LHCN-M2 (cell line): ENCODE data around the gene R3HDM4. TPM values are rescaled to one million over a fixed set of nuclear protein-coding genes. Genes with fewer than 3 reads are reported as not detected.
"Not testable (repeated sequence)": the region's sequence is repeated elsewhere in the genome, so short reads cannot be mapped to it uniquely, and the experiment has no call there.

Experiments
- DNase-seq: peaks from one replicate; pipeline ENCODE4 v3.0.0-alpha.2; 2012; ENCODE audit warnings: low read depth
- polyA plus RNA-seq: library from polyadenylated mRNA; unstranded; fragments of >200 nt; gene quantifications from one replicate; pipeline ENCODE4 v1.2.1, GENCODE V29; 2012; ENCODE audit warnings: missing spikeins
- total RNA-seq: library from RNA; depleted of rRNA; stranded (reverse); fragments of >200 nt; gene quantifications from 2 replicates; pipeline ENCODE4 v1.2.3, GENCODE V29; 2014; rRNA removed

The R3HDM4 gene
- 40.3 and 42.7 TPM in 2 replicates for total RNA-seq
- 45.5 TPM for polyA plus RNA-seq

- peak; percentile 27 for DNase-seq
Observed at GRCh38 chr19:913080-913748, at the start of gene R3HDM4. Gene R3HDM4 (minus strand): TSS chr19:913219. CDS start chr19:913157, 62 bp downstream.

GRCh38 chr19:961866-962620, 49.0 kb upstream of the R3HDM4 start:
- no peak for DNase-seq

- DNase-seq: no peak
Observed at GRCh38 chr19:960601-960938, 47.6 kb upstream of the R3HDM4 start.

GRCh38 chr19:960020-960419, 47.0 kb upstream of the R3HDM4 start:
- DNase-seq: no peak

GRCh38 chr19:958967-959855, 46.2 kb upstream of the R3HDM4 start:
- no peak for DNase-seq

- DNase-seq: not testable (repeated sequence)
Observed at GRCh38 chr19:957578-957977, 44.6 kb upstream of the R3HDM4 start.

- no peak for DNase-seq
Observed at GRCh38 chr19:956766-957440, 43.9 kb upstream of the R3HDM4 start.

GRCh38 chr19:955803-956765, 43.1 kb upstream of the R3HDM4 start:
- DNase-seq: no peak

GRCh38 chr19:954672-955494, 41.9 kb upstream of the R3HDM4 start:
- DNase-seq: no peak

GRCh38 chr19:954272-954671, 41.3 kb upstream of the R3HDM4 start:
- DNase-seq: no peak

- no peak for DNase-seq
Observed at GRCh38 chr19:953445-954271, 40.6 kb upstream of the R3HDM4 start.

GRCh38 chr19:952680-953444, 39.8 kb upstream of the R3HDM4 start:
- DNase-seq: no peak

GRCh38 chr19:952049-952679, 39.1 kb upstream of the R3HDM4 start:
- DNase-seq: no peak

GRCh38 chr19:950352-951066, 37.5 kb upstream of the R3HDM4 start:
- DNase-seq: no peak

GRCh38 chr19:948842-949496, 36.0 kb upstream of the R3HDM4 start:
- no peak for DNase-seq
